Right lobe of liver (tissue), 6 donors: Measurements from ENCODE around the gene MED12. TPM values are rescaled to one million over a fixed set of nuclear protein-coding genes. Genes with fewer than 3 reads are reported as not detected.

ENCODE experiments used
- ATAC-seq, 4 donors: fragments of 200-7000 bp; cut with Tn5 transposase; one replicate each; pipeline ENCODE4 v1.9.1; 2020; ENCODE audit warnings: mild to moderate bottlenecking in 4 of 4, moderate library complexity in 4 of 4
- DNase-seq, 3 donors: peaks; one replicate each; pipeline ENCODE4 v3.0.0-alpha.2; 2020
- H3K27ac ChIP-seq, 3 donors: fragments of 200-600 bp; one replicate each; pipeline ENCODE4 v1.8.0; 2022
- H3K27me3 ChIP-seq, 2 donors: fragments of 200-600 bp; one replicate each; pipeline ENCODE4 v1.8.0; 2022
- H3K36me3 ChIP-seq, 4 donors: fragments of 200-600 bp; sonication (generic) in 1 of 4; one replicate each; pipeline versions ENCODE4 v1.5.1 to v1.8.0; 2017 to 2022; ENCODE audit warnings: control low read depth in 1 of 4
- H3K4me1 ChIP-seq, 4 donors: fragments of 200-600 bp; sonication (generic) in 1 of 4; one replicate each; pipeline versions ENCODE4 v1.5.1 to v1.8.0; 2017 to 2022; ENCODE audit warnings: control low read depth in 1 of 4
- H3K4me3 ChIP-seq, 3 donors: fragments of 200-600 bp; one replicate each; pipeline ENCODE4 v1.8.0; 2022
- H3K9me3 ChIP-seq, 4 donors: fragments of 200-600 bp; sonication (generic) in 1 of 4; one replicate each; pipeline versions ENCODE4 v1.5.1 to v1.8.0; 2017 to 2022; ENCODE audit warnings: control low read depth in 1 of 4
- POLR2A ChIP-seq: fragments of 450-650 bp; IDR thresholded peaks from one replicate; pipeline ENCODE4 v1.6.1; 2017; ENCODE audit warnings: antibody characterized with exemption, mild to moderate bottlenecking
- WGBS: methylation state at CpG from one replicate; pipeline ENCODE4 v1.1.6; 2018; ENCODE audit warnings: low coverage, low lambda C conversion rate; ENCODE audit not compliant: insufficient coverage; ENCODE audit errors: missing lambda C conversion rate; 5-methylcytosine and 5-hydroxymethylcytosine counted together
- intact Hi-C, 2 donors: fragments of 100-400 bp; cut with DNase I; formaldehyde crosslinking; loops; one replicate each; pipeline versions ENCODE4 v1.11.2 to v1.14.1; 2022
- total RNA-seq, 6 experiments: library from RNA; depleted of rRNA in 2 of 6; stranded (reverse); fragments of >200 nt in 2 of 6; fragmentation: NEBNext Ultra II Directional in 3 of 6; extraction: Animal tissue kit (Norgen Biotek cat#: 25700) in 3 of 6; gene quantifications; one replicate each; pipeline versions ENCODE4 v1.1.0 to v1.2.4, GENCODE V29; 2016 to 2023
- TF ChIP-seq, protein P1 (sequence below), 4 donors: fragments of 200-600 bp in 3 of 4; fragments of 450-650 bp in 1 of 4; IDR thresholded peaks; one replicate each; pipeline versions ENCODE4 v1.5.1 to v1.8.0; 2016 to 2022; ENCODE audit warnings: antibody characterized with exemption in 4 of 4, mild to moderate bottlenecking in 2 of 4
- donor health status: DM: no; HTN: yes; CAD: no.
- donor health status: DM: no; HTN: no; CAD: no.
- donor health status: DM: no; HTN: no; CAD: no.
- donor health status: DM: no; HTN: yes; CAD: no.
- donor health status: DM: no; HTN: yes; CAD: no.

Gene MED12
- total RNA-seq, 6 experiments from 2014 or later, result 7.8 to 16.3 (median 12.5) TPM

DNA sequence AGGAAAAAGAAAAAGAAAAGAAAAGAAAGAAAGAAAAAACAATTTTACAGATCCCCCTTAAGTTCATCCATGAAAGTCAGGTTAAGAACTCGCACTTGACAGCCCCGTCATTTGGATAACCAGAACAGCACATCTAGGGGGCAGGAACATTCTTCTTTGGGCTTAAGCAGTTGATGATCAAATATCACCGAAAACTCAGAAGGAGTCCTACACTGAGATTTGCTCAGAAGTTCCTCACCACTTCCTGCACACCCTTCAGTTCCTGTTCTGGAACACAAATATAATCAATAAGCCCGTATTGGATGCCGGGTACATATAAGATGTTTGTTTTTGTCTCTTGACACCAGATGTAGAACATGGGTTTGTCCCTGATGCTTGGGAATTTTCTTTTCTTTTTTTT is 40.9 kb downstream of the MED12 start:
- no peaks in the 10 kb centered on the region for H3K27me3 ChIP-seq
- 48% methylated on average over 5 of the region's 5 CpGs for WGBS
- no peaks in the 10 kb centered on the region for H3K4me1 ChIP-seq
- H3K27ac ChIP-seq, result no peak overlapping the region
- H3K4me3 ChIP-seq, result no peak overlapping the region
- TF ChIP-seq POLR2A, result no peak
- TF ChIP-seq, protein P1, sequence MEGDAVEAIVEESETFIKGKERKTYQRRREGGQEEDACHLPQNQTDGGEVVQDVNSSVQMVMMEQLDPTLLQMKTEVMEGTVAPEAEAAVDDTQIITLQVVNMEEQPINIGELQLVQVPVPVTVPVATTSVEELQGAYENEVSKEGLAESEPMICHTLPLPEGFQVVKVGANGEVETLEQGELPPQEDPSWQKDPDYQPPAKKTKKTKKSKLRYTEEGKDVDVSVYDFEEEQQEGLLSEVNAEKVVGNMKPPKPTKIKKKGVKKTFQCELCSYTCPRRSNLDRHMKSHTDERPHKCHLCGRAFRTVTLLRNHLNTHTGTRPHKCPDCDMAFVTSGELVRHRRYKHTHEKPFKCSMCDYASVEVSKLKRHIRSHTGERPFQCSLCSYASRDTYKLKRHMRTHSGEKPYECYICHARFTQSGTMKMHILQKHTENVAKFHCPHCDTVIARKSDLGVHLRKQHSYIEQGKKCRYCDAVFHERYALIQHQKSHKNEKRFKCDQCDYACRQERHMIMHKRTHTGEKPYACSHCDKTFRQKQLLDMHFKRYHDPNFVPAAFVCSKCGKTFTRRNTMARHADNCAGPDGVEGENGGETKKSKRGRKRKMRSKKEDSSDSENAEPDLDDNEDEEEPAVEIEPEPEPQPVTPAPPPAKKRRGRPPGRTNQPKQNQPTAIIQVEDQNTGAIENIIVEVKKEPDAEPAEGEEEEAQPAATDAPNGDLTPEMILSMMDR (IDR thresholded peaks at IDR 0.05), result no peak
- no peaks in the 10 kb centered on the region for H3K9me3 ChIP-seq
- DNase-seq (no peak), ATAC-seq (no peak)
- intact Hi-C loops, result no loop called here
- H3K36me3 ChIP-seq, result no peaks in the 10 kb centered on the region

DNA sequence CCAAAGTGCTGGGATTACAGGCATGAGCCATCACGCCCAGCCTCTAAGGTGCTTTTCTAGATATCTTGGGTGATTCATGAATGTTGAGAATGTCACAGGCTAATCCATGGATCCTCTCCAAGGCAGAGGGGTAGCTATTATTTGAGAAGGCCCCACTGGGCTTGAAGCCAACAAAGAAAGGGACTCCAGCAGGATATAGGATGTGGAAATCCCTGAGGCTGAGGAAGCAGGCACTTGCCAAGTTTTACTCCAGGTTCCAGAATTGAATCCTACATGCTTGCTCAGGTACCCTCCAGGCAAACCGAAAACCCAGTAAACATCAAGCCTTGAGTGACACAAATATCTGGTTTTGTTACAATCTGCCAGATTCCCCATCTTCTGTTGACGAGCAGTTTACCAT is 42.1 kb downstream of the MED12 start:
- ATAC-seq (no peak), DNase-seq (no peak)
- Histone ChIP-seq H3K27ac (no peak overlapping the region), H3K4me1 (no peaks in the 10 kb centered on the region), H3K27me3 (no peaks in the 10 kb centered on the region), H3K4me3 (no peak overlapping the region), H3K36me3 (no peaks in the 10 kb centered on the region), H3K9me3 (no peaks in the 10 kb centered on the region)
- intact Hi-C loops, result no loop called here
- no peak for TF ChIP-seq POLR2A
- TF ChIP-seq, protein P1 (IDR thresholded peaks at IDR 0.05), result no peak
- 51% methylated on average over 2 of the region's 3 CpGs for WGBS

DNA sequence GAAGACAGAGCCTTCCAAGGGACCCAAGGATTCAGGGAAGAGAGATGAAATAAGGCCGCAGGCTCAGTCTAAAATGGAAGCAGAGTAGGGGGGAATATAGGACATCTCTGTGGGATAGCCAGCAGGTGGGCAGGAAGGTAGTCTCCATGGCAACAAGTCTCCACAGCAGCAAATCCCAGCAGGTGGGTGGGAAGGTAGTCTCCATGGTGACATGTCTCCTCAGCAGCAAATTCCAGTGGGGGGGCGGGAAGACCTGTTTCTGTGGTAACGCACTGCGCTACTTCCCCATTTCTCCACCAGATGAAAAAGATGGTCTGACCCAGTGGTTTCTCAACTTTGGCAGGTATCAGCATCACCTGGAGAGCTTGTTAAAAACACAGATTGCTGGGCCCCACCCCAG is 44.6 kb downstream of the MED12 start:
- no peaks in the 10 kb centered on the region for H3K27me3 ChIP-seq
- no peaks in the 10 kb centered on the region for H3K36me3 ChIP-seq
- H3K27ac ChIP-seq, result no peak overlapping the region
- WGBS, result 73% methylated on average over 3 of the region's 4 CpGs
- H3K9me3 ChIP-seq, result no peaks in the 10 kb centered on the region
- DNase-seq (no peak), ATAC-seq (no peak)
- no peak overlapping the region for H3K4me3 ChIP-seq
- TF ChIP-seq POLR2A, result no peak
- TF ChIP-seq, protein P1 (IDR thresholded peaks at IDR 0.05), result no peak
- H3K4me1 ChIP-seq, result no peaks in the 10 kb centered on the region
- intact Hi-C loops, result no loop called here

DNA sequence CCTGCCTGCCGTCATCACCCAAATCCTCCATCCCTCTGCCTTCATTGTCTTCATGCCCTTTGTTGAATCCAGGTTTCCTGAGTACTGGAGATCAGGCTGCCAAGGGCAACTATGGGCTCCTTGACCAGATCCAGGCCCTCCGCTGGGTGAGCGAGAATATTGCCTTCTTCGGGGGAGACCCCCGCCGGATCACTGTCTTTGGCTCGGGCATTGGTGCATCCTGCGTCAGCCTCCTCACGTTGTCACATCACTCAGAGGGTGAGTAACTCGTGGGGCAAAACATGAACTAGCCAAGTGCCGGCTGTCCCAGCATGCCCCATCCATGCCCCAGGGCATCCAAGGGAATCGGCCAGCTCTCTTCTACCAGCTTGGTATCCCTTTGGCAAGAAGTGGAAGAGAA is 45.7 kb downstream of the MED12 start:
- H3K4me3 ChIP-seq, result no peak overlapping the region
- ATAC-seq (no peak), DNase-seq (no peak)
- no peak overlapping the region for H3K27ac ChIP-seq
- H3K4me1 ChIP-seq, result no peaks in the 10 kb centered on the region
- no peaks in the 10 kb centered on the region for H3K9me3 ChIP-seq
- WGBS, result 85% methylated on average over 10 of the region's 12 CpGs
- TF ChIP-seq, protein P1 (IDR thresholded peaks at IDR 0.05), result no peak
- no peak for TF ChIP-seq POLR2A
- H3K27me3 ChIP-seq, result no peaks in the 10 kb centered on the region
- intact Hi-C loops, result no loop called here
- no peaks in the 10 kb centered on the region for H3K36me3 ChIP-seq

DNA sequence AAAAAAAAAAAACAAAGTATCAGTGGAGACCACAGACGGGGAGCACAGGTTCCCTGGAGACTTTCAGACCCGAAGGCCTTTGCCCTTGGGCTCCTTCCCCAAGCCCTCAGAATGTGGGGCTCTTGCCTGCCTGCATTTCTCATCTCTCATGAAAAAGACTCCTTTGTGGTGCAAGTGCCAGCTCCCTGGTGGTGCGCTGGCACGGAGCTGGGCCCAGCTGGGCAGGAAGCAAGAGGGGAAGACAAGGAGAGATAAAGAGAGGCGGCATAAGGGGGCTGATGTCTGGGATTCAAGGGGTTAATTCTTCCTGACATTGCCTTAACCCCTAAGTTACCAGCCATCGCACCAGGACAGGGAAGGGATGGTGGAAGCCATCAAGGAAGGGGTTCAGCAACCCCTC is 48.1 kb downstream of the MED12 start:
- H3K9me3 ChIP-seq, result no peaks in the 10 kb centered on the region
- H3K27ac ChIP-seq, result no peak overlapping the region
- DNase-seq (no peak), ATAC-seq (no peak)
- intact Hi-C loops, result no loop called here
- no peaks in the 10 kb centered on the region for H3K4me1 ChIP-seq
- 73% methylated on average over 5 of the region's 6 CpGs for WGBS
- H3K4me3 ChIP-seq, result no peak overlapping the region
- no peaks in the 10 kb centered on the region for H3K27me3 ChIP-seq
- no peaks in the 10 kb centered on the region for H3K36me3 ChIP-seq
- TF ChIP-seq, protein P1 (IDR thresholded peaks at IDR 0.05), result no peak
- no peak for TF ChIP-seq POLR2A
